Endodermal cell (in vitro differentiated cells): Measurements from ENCODE around the gene OSBPL5. TPM values are rescaled to one million over a fixed set of nuclear protein-coding genes. Genes with fewer than 3 reads are reported as not detected.

Experiments used
- DNase-seq: peaks from one replicate; pipeline ENCODE4 v3.0.0-alpha.2; 2017
- H3K27ac ChIP-seq: 2 replicates; pipeline ENCODE4 v1.5.1; 2013; ENCODE audit warnings: mild to moderate bottlenecking, low read depth, low read length, moderate library complexity
- H3K27me3 ChIP-seq: 2 replicates; pipeline ENCODE4 v1.6.1; 2013; ENCODE audit warnings: mild to moderate bottlenecking, low read length, moderate library complexity; ENCODE audit not compliant: insufficient read depth, control insufficient read depth, poor library complexity, severe bottlenecking
- H3K36me3 ChIP-seq: 2 replicates; pipeline ENCODE4 v1.7.0; 2013; ENCODE audit warnings: mild to moderate bottlenecking, low read length, moderate library complexity; ENCODE audit not compliant: control insufficient read depth, insufficient read depth
- H3K4me1 ChIP-seq: one replicate; pipeline ENCODE4 v1.7.0; 2013; ENCODE audit warnings: low read length; ENCODE audit not compliant: control insufficient read depth, insufficient read depth
- H3K4me3 ChIP-seq: 2 replicates; pipeline ENCODE4 v1.5.1; 2013; ENCODE audit warnings: mild to moderate bottlenecking, low read length, moderate library complexity
- H3K9ac ChIP-seq: 2 replicates; pipeline ENCODE4 v1.6.1; 2013; ENCODE audit warnings: mild to moderate bottlenecking, low read length, moderate library complexity; ENCODE audit not compliant: poor library complexity, severe bottlenecking; ENCODE audit errors: extremely low read depth
- H3K9me3 ChIP-seq: 2 replicates; pipeline ENCODE4 v1.6.1; 2013; ENCODE audit warnings: mild to moderate bottlenecking, low read length, moderate library complexity; ENCODE audit not compliant: control insufficient read depth
- H3K27ac Mint-ChIP-seq: 2 replicates; pipeline ENCODE4 v1.8.0; 2020; ENCODE audit warnings: mixed read lengths
- H3K27me3 Mint-ChIP-seq: 2 replicates; pipeline ENCODE4 v1.8.0; 2021; ENCODE audit warnings: mild to moderate bottlenecking, mixed read lengths; ENCODE audit not compliant: insufficient read depth
- H3K36me3 Mint-ChIP-seq: 2 replicates; pipeline ENCODE4 v1.8.0; 2020; ENCODE audit warnings: low read depth, mixed read lengths
- H3K4me1 Mint-ChIP-seq: 2 replicates; pipeline ENCODE4 v1.8.0; 2020; ENCODE audit warnings: mixed read lengths
- H3K4me3 Mint-ChIP-seq: 2 replicates; pipeline ENCODE4 v1.8.0; 2020; ENCODE audit warnings: mild to moderate bottlenecking, moderate library complexity, mixed read lengths
- H3K9me3 Mint-ChIP-seq: 2 replicates; pipeline ENCODE4 v1.8.0; 2020; ENCODE audit warnings: mild to moderate bottlenecking, mixed read lengths
- WGBS, 2 experiments: methylation state at CpG; one replicate each; pipeline versions ENCODE4 v1.1.5 to v1.1.7; 2013; ENCODE audit warnings: missing lambda C conversion rate in 2 of 2, mixed read lengths in 1 of 2; ENCODE audit not compliant: insufficient coverage in 1 of 2, insufficient read length in 1 of 2; 5-methylcytosine and 5-hydroxymethylcytosine counted together
- total RNA-seq, 2 donors: library from RNA; stranded (reverse); fragmentation: NEBNext Ultra II Directional in 1 of 2; extraction: Animal tissue kit (Norgen Biotek cat#: 25700) in 1 of 2; gene quantifications; 2 replicates in 1 of 2; 3 replicates in 1 of 2; pipeline ENCODE4 v1.2.1, GENCODE V29; 2021
- TF ChIP-seq, protein P1 (sequence below): fragments of 200-600 bp; sonication (generic); conservative IDR thresholded peaks from 2 replicates; pipeline ENCODE4 v1.5.0; 2021; ENCODE audit warnings: antibody characterized with exemption, mild to moderate bottlenecking

The OSBPL5 gene
- total RNA-seq, 2 donors from 2014 or later, result 1.2 to 4.8 TPM

DNA sequence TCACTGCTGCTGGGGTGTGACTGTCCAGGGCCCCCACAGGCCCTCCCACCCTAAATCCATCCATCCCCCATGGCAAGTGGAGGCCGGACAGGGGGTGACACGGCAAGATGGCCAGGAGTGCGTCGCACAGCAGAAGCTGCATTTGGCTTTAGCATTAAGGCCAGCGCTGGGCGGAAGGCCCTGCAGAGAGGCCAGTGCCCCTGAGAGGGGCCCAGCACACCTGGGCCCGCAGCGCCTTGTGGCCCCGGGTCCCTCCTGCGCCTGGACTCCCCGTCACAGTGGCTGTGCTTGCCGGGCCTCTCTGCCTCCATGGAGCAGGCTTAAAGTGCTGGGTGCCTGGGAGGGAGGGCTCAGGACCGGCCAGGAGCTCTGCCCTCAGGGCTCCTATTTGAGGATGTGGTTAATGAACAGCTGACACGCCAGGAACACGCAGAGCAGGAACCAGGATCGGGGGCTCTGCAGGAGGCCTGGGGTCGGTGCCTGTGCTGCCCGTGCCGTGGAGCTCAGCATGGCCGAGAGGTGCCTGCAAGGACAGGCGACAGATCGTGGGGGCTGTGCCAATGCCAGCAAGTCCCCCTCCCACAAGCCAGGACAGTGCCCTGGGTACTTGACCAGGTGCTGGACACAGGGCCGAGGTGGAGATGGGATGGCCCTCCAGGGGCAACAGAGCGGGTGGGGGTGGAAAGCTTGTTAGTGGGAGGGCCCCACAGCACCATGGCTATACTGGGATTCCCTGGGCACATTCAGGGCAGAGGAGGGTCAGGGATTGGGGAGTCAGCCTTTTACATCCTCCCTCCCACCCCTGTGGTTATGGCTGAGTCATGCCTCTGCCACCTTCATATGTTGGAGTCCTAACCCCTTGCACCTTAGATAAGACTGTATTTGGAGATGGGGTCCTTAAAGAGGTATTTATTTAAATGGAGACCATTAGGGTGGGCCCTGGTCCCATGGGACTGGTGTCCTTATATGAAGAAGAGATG, 77.0 kb downstream of the OSBPL5 start:
- H3K9me3 Mint-ChIP-seq, result no peaks in the 10 kb centered on the region
- no peaks in the 10 kb centered on the region for H3K36me3 Mint-ChIP-seq
- TF ChIP-seq, protein P1, sequence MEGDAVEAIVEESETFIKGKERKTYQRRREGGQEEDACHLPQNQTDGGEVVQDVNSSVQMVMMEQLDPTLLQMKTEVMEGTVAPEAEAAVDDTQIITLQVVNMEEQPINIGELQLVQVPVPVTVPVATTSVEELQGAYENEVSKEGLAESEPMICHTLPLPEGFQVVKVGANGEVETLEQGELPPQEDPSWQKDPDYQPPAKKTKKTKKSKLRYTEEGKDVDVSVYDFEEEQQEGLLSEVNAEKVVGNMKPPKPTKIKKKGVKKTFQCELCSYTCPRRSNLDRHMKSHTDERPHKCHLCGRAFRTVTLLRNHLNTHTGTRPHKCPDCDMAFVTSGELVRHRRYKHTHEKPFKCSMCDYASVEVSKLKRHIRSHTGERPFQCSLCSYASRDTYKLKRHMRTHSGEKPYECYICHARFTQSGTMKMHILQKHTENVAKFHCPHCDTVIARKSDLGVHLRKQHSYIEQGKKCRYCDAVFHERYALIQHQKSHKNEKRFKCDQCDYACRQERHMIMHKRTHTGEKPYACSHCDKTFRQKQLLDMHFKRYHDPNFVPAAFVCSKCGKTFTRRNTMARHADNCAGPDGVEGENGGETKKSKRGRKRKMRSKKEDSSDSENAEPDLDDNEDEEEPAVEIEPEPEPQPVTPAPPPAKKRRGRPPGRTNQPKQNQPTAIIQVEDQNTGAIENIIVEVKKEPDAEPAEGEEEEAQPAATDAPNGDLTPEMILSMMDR, result no peak
- no peak overlapping the region for H3K4me3 ChIP-seq
- peaks cover 13% of the 10 kb centered on the region for H3K27me3 Mint-ChIP-seq
- WGBS, 2 experiments, result 81 to 83% methylated on average over 12 to 24 of the region's 24 CpGs
- H3K4me1 Mint-ChIP-seq, result peaks cover 2% of the 10 kb centered on the region
- no peaks in the 10 kb centered on the region for H3K27me3 ChIP-seq
- no peak overlapping the region for H3K4me3 Mint-ChIP-seq
- no peak overlapping the region for H3K27ac Mint-ChIP-seq
- H3K36me3 ChIP-seq, result no peaks in the 10 kb centered on the region
- no peaks in the 10 kb centered on the region for H3K9me3 ChIP-seq
- DNase-seq, result no peak
- H3K27ac ChIP-seq, result no peak overlapping the region
- no peaks in the 10 kb centered on the region for H3K4me1 ChIP-seq
- no peak overlapping the region for H3K9ac ChIP-seq

DNA sequence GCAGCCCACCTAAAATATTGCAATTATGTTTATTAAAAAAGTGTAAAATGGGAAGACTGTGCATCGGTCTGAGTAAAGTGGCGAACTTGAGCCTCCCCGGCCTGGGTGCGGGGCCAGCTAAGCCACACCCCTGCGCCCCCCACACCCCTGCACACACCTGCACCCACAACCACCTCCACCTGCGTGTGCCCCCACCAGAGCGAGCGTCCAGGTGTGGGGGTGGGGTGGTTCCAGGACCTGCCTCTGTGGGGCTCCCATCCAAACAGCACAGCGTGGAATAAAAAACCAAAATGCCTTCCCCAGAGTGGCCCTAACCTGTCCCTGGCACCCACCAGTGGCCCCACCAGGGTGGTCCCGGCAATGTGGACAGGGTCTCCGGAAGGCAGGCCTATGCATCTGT, 77.7 kb downstream of the OSBPL5 start:
- WGBS, 2 experiments, result 92 to 93% methylated on average over 2 to 11 of the region's 11 CpGs
- no peaks in the 10 kb centered on the region for H3K4me1 ChIP-seq
- H3K27ac ChIP-seq, result no peak overlapping the region
- no peak for DNase-seq
- H3K36me3 ChIP-seq, result no peaks in the 10 kb centered on the region
- Mint-ChIP-seq H3K9me3 (no peaks in the 10 kb centered on the region), H3K4me1 (peaks cover 2% of the 10 kb centered on the region), H3K27ac (no peak overlapping the region), H3K27me3 (peaks cover 13% of the 10 kb centered on the region), H3K4me3 (no peak overlapping the region), H3K36me3 (no peaks in the 10 kb centered on the region)
- TF ChIP-seq, protein P1, result no peak
- H3K4me3 ChIP-seq, result no peak overlapping the region
- H3K27me3 ChIP-seq, result no peaks in the 10 kb centered on the region
- H3K9ac ChIP-seq, result no peak overlapping the region
- H3K9me3 ChIP-seq, result no peaks in the 10 kb centered on the region

DNA sequence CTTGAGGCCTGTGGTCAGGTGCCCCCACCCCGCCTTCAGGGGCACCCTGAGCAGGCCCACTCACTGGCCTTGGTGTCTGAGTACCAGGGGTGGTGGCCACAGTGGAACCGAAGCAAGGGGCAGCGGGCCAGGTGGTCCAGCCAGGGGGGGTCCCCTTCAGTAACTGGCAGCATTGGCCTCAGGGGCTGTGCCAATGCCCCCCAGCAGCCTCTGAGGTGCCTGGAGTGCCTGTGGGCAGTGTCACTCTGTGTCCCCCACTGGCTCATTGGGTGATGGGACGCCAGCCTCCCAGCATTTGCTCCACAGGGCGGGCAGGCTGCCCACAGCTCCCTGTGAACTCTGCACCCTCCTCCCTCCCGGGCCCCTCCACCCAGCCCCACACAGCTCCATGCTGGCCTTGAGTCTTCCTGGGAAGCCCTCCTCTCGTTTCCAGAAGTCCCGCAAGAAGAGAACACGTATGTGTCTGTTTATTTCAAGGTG, 78.4 kb downstream of the OSBPL5 start:
- Mint-ChIP-seq H3K36me3 (no peaks in the 10 kb centered on the region), H3K27ac (no peak overlapping the region), H3K27me3 (peaks cover 13% of the 10 kb centered on the region), H3K4me1 (no peaks in the 10 kb centered on the region), H3K9me3 (no peaks in the 10 kb centered on the region), H3K4me3 (no peak overlapping the region)
- H3K4me3 ChIP-seq, result no peak overlapping the region
- H3K9me3 ChIP-seq, result no peaks in the 10 kb centered on the region
- no peak for DNase-seq
- H3K27me3 ChIP-seq, result no peaks in the 10 kb centered on the region
- no peak overlapping the region for H3K27ac ChIP-seq
- WGBS, 2 experiments, result 94 to 100% methylated on average over 5 to 9 of the region's 9 CpGs
- no peak overlapping the region for H3K9ac ChIP-seq
- TF ChIP-seq, protein P1, result no peak
- no peaks in the 10 kb centered on the region for H3K36me3 ChIP-seq
- H3K4me1 ChIP-seq, result no peaks in the 10 kb centered on the region
